SU-DHL-6 (cell line): ENCODE results near the gene ERC1.

Source experiments
- H2AFZ ChIP-seq: fragments of 200-600 bp; sonication (generic); 2 replicates; pipeline ENCODE4 v1.6.1; 2014; ENCODE audit warnings: low read depth, mild to moderate bottlenecking, moderate library complexity, mixed read lengths, antibody characterized with exemption, low read length; ENCODE audit not compliant: severe bottlenecking
- H3F3A ChIP-seq: fragments of 200-600 bp; shearing (Covaris generic); 2 replicates; pipeline ENCODE4 v1.6.0; 2016; ENCODE audit warnings: antibody characterized with exemption, mild to moderate bottlenecking; ENCODE audit not compliant: insufficient read depth
- H3K27ac ChIP-seq: fragments of 200-600 bp; sonication (generic); 2 replicates; pipeline ENCODE4 v1.5.1; 2016; ENCODE audit warnings: low read depth, mild to moderate bottlenecking, low read length, moderate library complexity, mixed read lengths
- H3K27me3 ChIP-seq: fragments of 200-600 bp; sonication (generic), shearing (Covaris generic); 2 replicates; pipeline ENCODE4 v1.6.0; 2014; ENCODE audit warnings: mild to moderate bottlenecking, low read length
- H3K36me3 ChIP-seq: fragments of 200-600 bp; sonication (generic); 2 replicates; pipeline ENCODE4 v1.6.1; 2014; ENCODE audit warnings: mild to moderate bottlenecking, low read length, mixed read lengths
- H3K4me2 ChIP-seq: fragments of 300-600, 200-600 bp; shearing (Covaris generic), sonication (generic); 2 replicates; pipeline ENCODE4 v1.6.0; 2014; ENCODE audit warnings: low read length, low read depth, mild to moderate bottlenecking; ENCODE audit not compliant: poor library complexity, severe bottlenecking
- H3K4me3 ChIP-seq: fragments of 200-600 bp; sonication (generic); 2 replicates; pipeline ENCODE4 v1.5.1; 2014; ENCODE audit warnings: antibody characterized with exemption, low read length, mild to moderate bottlenecking, mixed read lengths; ENCODE audit not compliant: insufficient read depth, poor library complexity, severe bottlenecking
- H3K79me2 ChIP-seq: fragments of 200-600 bp; sonication (generic); 2 replicates; pipeline ENCODE4 v1.6.1; 2014; ENCODE audit warnings: mild to moderate bottlenecking, low read length, moderate library complexity; ENCODE audit not compliant: insufficient read depth
- H3K9ac ChIP-seq: fragments of 200-600 bp; sonication (generic); 2 replicates; pipeline ENCODE4 v1.7.0; 2014; ENCODE audit warnings: mild to moderate bottlenecking, low read length
- H3K9me2 ChIP-seq: fragments of 200-600 bp; sonication (generic); replicated peaks from 2 replicates; pipeline ENCODE4 v1.6.1; 2014; ENCODE audit warnings: low read length; ENCODE audit not compliant: insufficient read depth
- H3K9me3 ChIP-seq: fragments of 200-600 bp; sonication (generic); 2 replicates; pipeline ENCODE4 v1.6.1; 2014; ENCODE audit warnings: low read length, mixed read lengths; ENCODE audit not compliant: insufficient read depth
- H4K20me1 ChIP-seq: fragments of 200-600 bp; sonication (generic); 2 replicates; pipeline ENCODE4 v1.6.1; 2014; ENCODE audit warnings: low read depth, mild to moderate bottlenecking, antibody characterized with exemption, low read length, moderate library complexity, mixed read lengths
- CTCF ChIP-seq: fragments of 200-600 bp; sonication (generic); IDR thresholded peaks from one replicate; pipeline ENCODE4 v1.5.1; 2017; ENCODE audit warnings: antibody characterized with exemption, mild to moderate bottlenecking, low read length, moderate library complexity; ENCODE audit not compliant: insufficient read depth, poor library complexity, severe bottlenecking
- EZH2phosphoT487 ChIP-seq: fragments of 200-600 bp; sonication (generic), shearing (Covaris generic); conservative IDR thresholded peaks from 2 replicates; pipeline ENCODE4 v1.6.1; 2018; ENCODE audit warnings: mild to moderate bottlenecking, antibody characterized with exemption, low read length, moderate library complexity, mixed read lengths

ERC1 gene

DNA sequence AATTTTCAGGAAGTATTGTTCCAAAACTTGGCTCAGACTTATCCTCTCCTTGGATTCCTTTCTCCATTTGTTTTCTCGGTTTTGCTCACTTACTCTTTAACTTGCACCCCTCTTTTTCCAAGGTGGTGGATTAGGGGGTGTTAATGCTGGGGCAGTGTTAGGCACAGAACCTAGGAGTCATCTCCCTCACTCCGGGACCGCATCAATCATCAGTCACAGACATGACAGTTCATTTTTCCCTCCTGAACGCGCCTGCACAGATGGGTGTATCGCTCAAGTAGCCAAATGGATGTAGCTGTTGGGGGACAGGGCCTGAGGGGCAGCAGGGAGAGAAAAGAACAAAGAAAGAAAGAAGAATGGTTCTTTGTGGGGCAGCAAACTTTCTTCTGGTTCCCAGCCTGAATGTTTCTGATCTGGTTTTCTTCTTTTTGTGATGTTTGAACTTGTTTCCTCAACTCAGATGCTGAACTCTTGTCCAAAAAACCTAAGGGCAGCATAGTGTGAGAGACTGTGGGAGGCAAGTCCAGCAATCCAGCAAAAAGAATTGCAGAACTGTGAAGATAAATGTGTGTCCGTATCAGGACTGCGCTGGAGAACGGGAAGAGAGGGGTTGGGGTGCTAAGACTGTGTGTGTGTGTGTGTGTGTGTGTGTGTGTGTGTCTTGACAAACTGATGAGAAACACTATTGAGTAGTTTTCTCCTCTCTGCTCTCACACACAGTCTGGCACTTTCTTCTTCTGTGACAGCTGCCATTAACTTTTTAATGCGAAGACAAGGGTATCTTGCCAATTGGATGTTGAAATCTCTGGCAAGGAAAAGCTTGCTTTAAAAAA lies 472.3 kb downstream of the ERC1 start:
- H2AFZ ChIP-seq, result no peak overlapping the region
- no peak overlapping the region for H3K4me3 ChIP-seq
- no peaks in the 10 kb centered on the region for H3K27me3 ChIP-seq
- H3K9me3 ChIP-seq, result no peaks in the 10 kb centered on the region
- no peaks in the 10 kb centered on the region for H4K20me1 ChIP-seq
- H3F3A ChIP-seq, result no peaks in the 10 kb centered on the region
- no peak overlapping the region for H3K9ac ChIP-seq
- H3K36me3 ChIP-seq, result no peaks in the 10 kb centered on the region
- no peaks in the 10 kb centered on the region for H3K9me2 ChIP-seq
- no peak overlapping the region for H3K27ac ChIP-seq
- no peaks in the 10 kb centered on the region for H3K79me2 ChIP-seq
- H3K4me2 ChIP-seq, result no peak overlapping the region
- TF ChIP-seq EZH2phosphoT487, result no peak
- TF ChIP-seq CTCF, result no peak

- H3K27ac ChIP-seq, result no peak overlapping the region
- H3K36me3 ChIP-seq, result no peaks in the 10 kb centered on the region
- no peaks in the 10 kb centered on the region for H3K9me2 ChIP-seq
- no peak overlapping the region for H3K4me3 ChIP-seq
- no peak for TF ChIP-seq EZH2phosphoT487
- no peak for TF ChIP-seq CTCF
- no peaks in the 10 kb centered on the region for H4K20me1 ChIP-seq
- no peaks in the 10 kb centered on the region for H3K79me2 ChIP-seq
- no peaks in the 10 kb centered on the region for H3F3A ChIP-seq
- H3K9ac ChIP-seq, result no peak overlapping the region
- H3K9me3 ChIP-seq, result no peaks in the 10 kb centered on the region
- H2AFZ ChIP-seq, result no peak overlapping the region
- H3K4me2 ChIP-seq, result no peak overlapping the region
- no peaks in the 10 kb centered on the region for H3K27me3 ChIP-seq
Measured at GRCh38 chr12:1464925-1465324, 473.9 kb downstream of the ERC1 start.

DNA sequence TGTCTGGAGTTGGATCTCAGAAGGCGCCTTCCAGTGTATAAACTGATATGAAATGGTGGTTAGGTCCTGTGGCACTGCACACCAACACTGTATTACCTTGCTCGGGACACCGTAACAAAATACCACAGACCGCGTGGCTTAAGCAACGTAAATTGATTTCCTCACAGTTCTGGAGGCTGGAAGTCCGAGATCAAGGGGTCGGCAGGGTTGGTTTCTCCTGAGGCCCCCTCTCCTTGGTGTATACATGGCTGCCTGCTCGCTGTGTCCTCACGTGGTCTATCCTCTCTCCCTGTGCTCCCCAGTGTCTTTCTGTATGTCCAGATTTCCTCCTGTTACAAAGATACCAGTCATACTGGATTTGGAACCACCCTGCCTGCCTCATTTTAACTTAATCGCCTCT lies 475.0 kb downstream of the ERC1 start:
- no peak overlapping the region for H3K27ac ChIP-seq
- H3K27me3 ChIP-seq, result no peaks in the 10 kb centered on the region
- H2AFZ ChIP-seq, result no peak overlapping the region
- no peak overlapping the region for H3K9ac ChIP-seq
- no peaks in the 10 kb centered on the region for H3K36me3 ChIP-seq
- no peaks in the 10 kb centered on the region for H3F3A ChIP-seq
- H3K4me2 ChIP-seq, result no peak overlapping the region
- no peaks in the 10 kb centered on the region for H3K9me3 ChIP-seq
- no peaks in the 10 kb centered on the region for H3K9me2 ChIP-seq
- no peak overlapping the region for H3K4me3 ChIP-seq
- TF ChIP-seq CTCF (no peak), EZH2phosphoT487 (no peak)
- no peaks in the 10 kb centered on the region for H4K20me1 ChIP-seq
- no peaks in the 10 kb centered on the region for H3K79me2 ChIP-seq
